MG63 (cell line): ENCODE results near the gene ADGRG6. TPM values are rescaled to one million over a fixed set of nuclear protein-coding genes. Genes with fewer than 3 reads are reported as not detected.

Experiments
- DNase-seq: peaks from one replicate; pipeline ENCODE4 v3.0.0-alpha.2; 2020
- H3K27me3 ChIP-seq: fragments of 250-450 bp; sonication (Bioruptor Pico); 2 replicates; pipeline ENCODE4 v1.5.1; 2020; ENCODE audit warnings: mild to moderate bottlenecking, moderate library complexity
- H3K36me3 ChIP-seq: fragments of 250-450 bp; sonication (Bioruptor Pico); 2 replicates; pipeline ENCODE4 v1.5.1; 2020; ENCODE audit warnings: mild to moderate bottlenecking, moderate library complexity
- H3K4me3 ChIP-seq: fragments of 250-450 bp; sonication (Bioruptor Pico); 2 replicates; pipeline ENCODE4 v1.5.1; 2020; ENCODE audit warnings: mild to moderate bottlenecking, moderate library complexity
- H3K9me3 ChIP-seq: fragments of 250-450 bp; sonication (Bioruptor Pico); 2 replicates; pipeline ENCODE4 v1.5.1; 2020; ENCODE audit warnings: mild to moderate bottlenecking, moderate library complexity
- total RNA-seq: library from RNA; depleted of rRNA; stranded (reverse); fragments of >200 nt; shearing (Covaris generic); gene quantifications from 2 replicates; pipeline ENCODE4 v1.2.3, GENCODE V29; 2014; ENCODE audit warnings: low replicate concordance

ADGRG6 gene
- total RNA-seq, 1 experiment from 2014 or later = 0.99 TPM

- DNase-seq = no peak
These were observed 47.5 kb downstream of the ADGRG6 start for GRCh38 chr6:142349215-142349823.

GRCh38 chr6:142350309-142350708 lies 48.5 kb downstream of the ADGRG6 start:
- no peaks in the 10 kb centered on the region for H3K9me3 ChIP-seq
- H3K4me3 ChIP-seq = no peak overlapping the region
- H3K27me3 ChIP-seq = no peaks in the 10 kb centered on the region
- no peak for DNase-seq
- no peaks in the 10 kb centered on the region for H3K36me3 ChIP-seq

More at GRCh38 chr6:142349215-142349823, 47.5 kb downstream of the ADGRG6 start:
- H3K4me3 ChIP-seq = no peak overlapping the region
- no peaks in the 10 kb centered on the region for H3K9me3 ChIP-seq
- H3K36me3 ChIP-seq = no peaks in the 10 kb centered on the region
- H3K27me3 ChIP-seq = no peaks in the 10 kb centered on the region

GRCh38 chr6:142353690-142354089 lies 51.9 kb downstream of the ADGRG6 start:
- Histone ChIP-seq H3K36me3 (no peaks in the 10 kb centered on the region), H3K27me3 (no peaks in the 10 kb centered on the region), H3K9me3 (no peaks in the 10 kb centered on the region), H3K4me3 (no peak overlapping the region)
- no peak for DNase-seq

GRCh38 chr6:142354650-142355049 lies 52.8 kb downstream of the ADGRG6 start:
- no peak overlapping the region for H3K4me3 ChIP-seq
- no peaks in the 10 kb centered on the region for H3K27me3 ChIP-seq
- no peak for DNase-seq
- no peaks in the 10 kb centered on the region for H3K36me3 ChIP-seq
- H3K9me3 ChIP-seq = no peaks in the 10 kb centered on the region

GRCh38 chr6:142355520-142356174 lies 53.8 kb downstream of the ADGRG6 start:
- Histone ChIP-seq H3K4me3 (no peak overlapping the region), H3K9me3 (no peaks in the 10 kb centered on the region), H3K36me3 (no peaks in the 10 kb centered on the region), H3K27me3 (no peaks in the 10 kb centered on the region)
- no peak for DNase-seq

GRCh38 chr6:142356201-142356883 lies 54.5 kb downstream of the ADGRG6 start:
- Histone ChIP-seq H3K36me3 (no peaks in the 10 kb centered on the region), H3K27me3 (no peaks in the 10 kb centered on the region), H3K9me3 (no peaks in the 10 kb centered on the region), H3K4me3 (no peak overlapping the region)
- DNase-seq = peak; percentile 11

GRCh38 chr6:142356884-142357225 lies 55.0 kb downstream of the ADGRG6 start:
- H3K4me3 ChIP-seq = no peak overlapping the region
- H3K27me3 ChIP-seq = no peaks in the 10 kb centered on the region
- DNase-seq = no peak
- H3K36me3 ChIP-seq = no peaks in the 10 kb centered on the region
- H3K9me3 ChIP-seq = no peaks in the 10 kb centered on the region

- H3K27me3 ChIP-seq = no peaks in the 10 kb centered on the region
- H3K9me3 ChIP-seq = no peaks in the 10 kb centered on the region
- DNase-seq = no peak
- H3K36me3 ChIP-seq = no peaks in the 10 kb centered on the region
- no peak overlapping the region for H3K4me3 ChIP-seq
These were observed 56.1 kb downstream of the ADGRG6 start for GRCh38 chr6:142357879-142358278.

- no peak for DNase-seq
- Histone ChIP-seq H3K9me3 (no peaks in the 10 kb centered on the region), H3K27me3 (no peaks in the 10 kb centered on the region), H3K36me3 (no peaks in the 10 kb centered on the region), H3K4me3 (no peak overlapping the region)
These were observed 57.6 kb downstream of the ADGRG6 start for GRCh38 chr6:142359271-142359960.

GRCh38 chr6:142361345-142361744 lies 59.5 kb downstream of the ADGRG6 start:
- DNase-seq = no peak
- H3K27me3 ChIP-seq = no peaks in the 10 kb centered on the region
- no peak overlapping the region for H3K4me3 ChIP-seq
- H3K36me3 ChIP-seq = no peaks in the 10 kb centered on the region
- H3K9me3 ChIP-seq = no peaks in the 10 kb centered on the region

- H3K9me3 ChIP-seq = no peaks in the 10 kb centered on the region
- no peaks in the 10 kb centered on the region for H3K36me3 ChIP-seq
- H3K27me3 ChIP-seq = no peaks in the 10 kb centered on the region
- no peak for DNase-seq
- H3K4me3 ChIP-seq = no peak overlapping the region
These were observed 60.3 kb downstream of the ADGRG6 start for GRCh38 chr6:142361779-142362750.

- Histone ChIP-seq H3K27me3 (no peaks in the 10 kb centered on the region), H3K9me3 (no peaks in the 10 kb centered on the region), H3K36me3 (no peaks in the 10 kb centered on the region), H3K4me3 (no peak overlapping the region)
- no peak for DNase-seq
These were observed 65.3 kb downstream of the ADGRG6 start for GRCh38 chr6:142367061-142367460.

GRCh38 chr6:142367501-142368018 lies 65.8 kb downstream of the ADGRG6 start:
- no peaks in the 10 kb centered on the region for H3K9me3 ChIP-seq
- no peaks in the 10 kb centered on the region for H3K27me3 ChIP-seq
- DNase-seq = no peak
- no peak overlapping the region for H3K4me3 ChIP-seq
- no peaks in the 10 kb centered on the region for H3K36me3 ChIP-seq

- Histone ChIP-seq H3K36me3 (no peaks in the 10 kb centered on the region), H3K4me3 (no peak overlapping the region), H3K9me3 (no peaks in the 10 kb centered on the region), H3K27me3 (no peaks in the 10 kb centered on the region)
- DNase-seq = no peak
These were observed 67.5 kb downstream of the ADGRG6 start for GRCh38 chr6:142369266-142369665.

- Histone ChIP-seq H3K36me3 (no peaks in the 10 kb centered on the region), H3K27me3 (no peaks in the 10 kb centered on the region), H3K9me3 (no peaks in the 10 kb centered on the region), H3K4me3 (no peak overlapping the region)
- no peak for DNase-seq
These were observed 70.5 kb downstream of the ADGRG6 start for GRCh38 chr6:142372348-142372747.
